Hepatocyte (in vitro differentiated cells): Measurements from ENCODE around the gene ZNF267. TPM values are rescaled to one million over a fixed set of nuclear protein-coding genes. Genes with fewer than 3 reads are reported as not detected.
A peak's percentile ranks its signal among the peaks of the same experiment; 100 is the strongest.
"Not testable (repeated sequence)": the region's sequence is repeated elsewhere in the genome, so short reads cannot be mapped to it uniquely, and the experiment has no call there.

ENCODE experiments used
- DNase-seq: peaks from one replicate; pipeline ENCODE4 v3.0.0-alpha.2; 2016; ENCODE audit warnings: low spot score
- H2AFZ ChIP-seq: fragments of 200-600 bp; sonication (generic); 2 replicates; pipeline ENCODE4 v1.6.0; 2016; ENCODE audit warnings: antibody characterized with exemption, mild to moderate bottlenecking
- H3K27ac ChIP-seq: fragments of 200-600 bp; sonication (generic); 2 replicates; pipeline ENCODE4 v1.5.1; 2016; ENCODE audit warnings: mild to moderate bottlenecking
- H3K27me3 ChIP-seq: fragments of 200-600 bp; sonication (generic); 2 replicates; pipeline ENCODE4 v1.6.1; 2016
- H3K36me3 ChIP-seq: fragments of 200-600 bp; sonication (generic); replicated peaks from 2 replicates; pipeline ENCODE4 v1.5.1; 2016; ENCODE audit warnings: low read depth; ENCODE audit not compliant: insufficient read depth
- H3K4me1 ChIP-seq: fragments of 200-600 bp; sonication (generic); 2 replicates; pipeline ENCODE4 v1.5.1; 2016; ENCODE audit warnings: mild to moderate bottlenecking, moderate library complexity; ENCODE audit not compliant: insufficient read depth
- H3K4me2 ChIP-seq: fragments of 200-600 bp; sonication (generic); 2 replicates; pipeline ENCODE4 v1.6.0; 2016
- H3K4me3 ChIP-seq: fragments of 200-600 bp; sonication (generic); 2 replicates; pipeline ENCODE4 v1.5.1; 2016; ENCODE audit warnings: mild to moderate bottlenecking
- H3K79me2 ChIP-seq: fragments of 200-600 bp; sonication (generic); 2 replicates; pipeline ENCODE4 v1.6.0; 2017; ENCODE audit warnings: mild to moderate bottlenecking
- H3K9me2 ChIP-seq: fragments of 200-600 bp; sonication (generic); replicated peaks from 2 replicates; pipeline ENCODE4 v1.6.0; 2017; ENCODE audit warnings: mild to moderate bottlenecking; ENCODE audit not compliant: insufficient read depth
- H3K9me3 ChIP-seq: fragments of 200-600 bp; sonication (generic); 2 replicates; pipeline ENCODE4 v1.5.1; 2016; ENCODE audit warnings: low read depth, mild to moderate bottlenecking
- H4K20me1 ChIP-seq: fragments of 200-600 bp; sonication (generic); 2 replicates; pipeline ENCODE4 v1.6.0; 2016; ENCODE audit warnings: mild to moderate bottlenecking; ENCODE audit not compliant: insufficient read depth, poor library complexity, severe bottlenecking
- CTCF ChIP-seq: fragments of 200-600 bp; sonication (generic); IDR thresholded peaks from 2 replicates; pipeline ENCODE4 v1.5.1; 2016; ENCODE audit warnings: antibody characterized with exemption, mild to moderate bottlenecking; ENCODE audit not compliant: poor library complexity
- EZH2 ChIP-seq: fragments of 200-600 bp; sonication (generic); IDR thresholded peaks from 2 replicates; pipeline ENCODE4 v1.6.1; 2016; ENCODE audit warnings: antibody characterized with exemption, mild to moderate bottlenecking, borderline replicate concordance
- EZH2phosphoT487 ChIP-seq: fragments of 200-600 bp; sonication (generic); IDR thresholded peaks from one replicate; pipeline ENCODE4 v1.6.1; 2018; ENCODE audit warnings: antibody characterized with exemption, mild to moderate bottlenecking, low read depth, moderate library complexity; ENCODE audit not compliant: unreplicated experiment, severe bottlenecking
- WGBS: methylation state at CpG from one replicate; pipeline ENCODE4 v1.1.6; 2016; ENCODE audit warnings: low lambda C conversion rate; ENCODE audit errors: missing lambda C conversion rate; 5-methylcytosine and 5-hydroxymethylcytosine counted together
- polyA plus RNA-seq: library from polyadenylated mRNA; unstranded; fragments of >200 nt; fragmentation: Nextera tagmentation; extraction: Ambion mirVana; gene quantifications from 2 replicates; pipeline ENCODE4 v1.2.1, GENCODE V29; 2016
- total RNA-seq: library from RNA; depleted of rRNA; stranded (reverse); fragments of >200 nt; gene quantifications from 2 replicates; pipeline ENCODE4 v1.2.3, GENCODE V29; 2014

The ZNF267 gene
- total and polyA plus RNA-seq, 2 experiments from 2014 or later, result 6.4 to 18.2 TPM

DNA sequence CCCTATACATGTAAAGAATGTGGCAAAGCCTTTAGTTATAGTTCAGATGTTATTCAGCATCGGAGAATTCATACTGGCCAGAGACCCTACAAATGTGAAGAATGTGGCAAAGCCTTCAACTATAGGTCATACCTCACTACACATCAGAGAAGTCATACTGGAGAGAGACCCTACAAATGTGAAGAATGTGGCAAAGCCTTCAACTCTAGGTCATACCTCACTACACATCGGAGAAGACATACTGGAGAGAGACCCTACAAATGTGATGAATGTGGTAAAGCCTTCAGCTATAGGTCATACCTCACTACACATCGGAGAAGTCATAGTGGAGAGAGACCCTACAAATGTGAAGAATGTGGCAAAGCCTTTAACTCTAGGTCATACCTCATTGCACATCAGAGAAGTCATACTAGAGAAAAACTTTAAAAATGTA, 42.5 kb downstream of the ZNF267 start:
- WGBS, result 100% methylated on average over 3 of the region's 3 CpGs
- TF ChIP-seq EZH2phosphoT487 (no peak), EZH2 (no peak), CTCF (no peak)
- H3K9me3 ChIP-seq, result peaks cover 91% of the 10 kb centered on the region
- H4K20me1 ChIP-seq, result no peaks in the 10 kb centered on the region
- H3K27me3 ChIP-seq, result no peaks in the 10 kb centered on the region
- H3K4me3 ChIP-seq, result peak overlapping the region; percentile 12
- no peak overlapping the region for H3K4me2 ChIP-seq
- H3K79me2 ChIP-seq, result peaks cover 29% of the 10 kb centered on the region
- H3K9me2 ChIP-seq, result no peaks in the 10 kb centered on the region
- H3K36me3 ChIP-seq, result peaks cover 43% of the 10 kb centered on the region
- no peaks in the 10 kb centered on the region for H3K4me1 ChIP-seq
- H2AFZ ChIP-seq, result no peak overlapping the region
- no peak for DNase-seq
- no peak overlapping the region for H3K27ac ChIP-seq

- no peaks in the 10 kb centered on the region for H3K4me1 ChIP-seq
- WGBS, result 98% methylated on average over 2 of the region's 2 CpGs
- no peak overlapping the region for H3K4me2 ChIP-seq
- H3K27me3 ChIP-seq, result no peaks in the 10 kb centered on the region
- H3K79me2 ChIP-seq, result no peaks in the 10 kb centered on the region
- TF ChIP-seq CTCF, result no peak
- no peak for TF ChIP-seq EZH2phosphoT487
- no peak for TF ChIP-seq EZH2
- no peak for DNase-seq
- no peaks in the 10 kb centered on the region for H4K20me1 ChIP-seq
- peaks cover 53% of the 10 kb centered on the region for H3K9me3 ChIP-seq
- H3K9me2 ChIP-seq, result no peaks in the 10 kb centered on the region
- H3K36me3 ChIP-seq, result peaks cover 25% of the 10 kb centered on the region
- H2AFZ ChIP-seq, result no peak overlapping the region
- H3K4me3 ChIP-seq, result no peak overlapping the region
- H3K27ac ChIP-seq, result no peak overlapping the region
These were observed 46.8 kb downstream of the ZNF267 start for GRCh38 chr16:31920373-31920772.

DNA sequence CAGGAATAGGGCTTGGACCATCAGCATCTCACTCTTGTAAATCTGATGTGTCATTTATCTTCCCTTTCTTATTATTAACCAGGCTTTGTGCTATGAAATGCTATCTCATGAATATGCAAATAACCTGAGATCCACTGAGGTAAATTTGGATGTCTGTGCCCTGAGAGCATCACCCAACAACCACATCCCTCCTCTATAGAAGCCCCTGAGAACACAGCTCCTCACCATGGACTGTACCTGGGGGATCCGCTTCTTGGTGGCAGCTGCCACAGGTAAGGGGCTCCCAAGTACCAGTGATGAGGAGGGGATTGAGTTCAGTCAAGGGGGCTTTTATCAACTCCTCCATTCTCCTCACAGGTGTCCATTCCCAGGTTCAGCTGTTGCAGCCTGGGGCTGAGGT, 78.2 kb downstream of the ZNF267 start:
- H3K36me3 ChIP-seq, H3K9me2 ChIP-seq, H3K27ac ChIP-seq, H2AFZ ChIP-seq, H3K27me3 ChIP-seq, H3K9me3 ChIP-seq, H3K4me2 ChIP-seq, H3K79me2 ChIP-seq, H3K4me3 ChIP-seq, H3K4me1 ChIP-seq, H4K20me1 ChIP-seq, DNase-seq: not testable (repeated sequence)
- 100% methylated on average over 1 of the region's 1 CpG for WGBS

DNA sequence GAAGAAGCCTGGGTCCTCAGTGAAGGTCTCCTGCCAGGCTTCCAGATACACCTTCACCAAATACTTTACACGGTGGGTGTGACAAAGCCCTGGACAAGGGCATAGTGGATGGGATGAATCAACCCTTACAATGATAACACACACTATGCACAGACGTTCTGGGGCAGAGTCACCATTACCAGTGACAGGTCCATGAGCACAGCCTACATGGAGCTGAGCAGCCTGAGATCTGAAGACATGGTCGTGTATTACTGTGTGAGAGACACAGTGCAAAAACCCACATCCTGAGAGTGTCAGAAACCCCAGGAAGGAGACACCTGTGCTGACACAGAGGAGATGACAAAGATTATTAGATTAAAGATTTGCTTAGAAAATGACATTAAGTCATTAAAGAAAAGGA, 78.6 kb downstream of the ZNF267 start:
- WGBS, result 13% methylated on average over 1 of the region's 3 CpGs

DNA sequence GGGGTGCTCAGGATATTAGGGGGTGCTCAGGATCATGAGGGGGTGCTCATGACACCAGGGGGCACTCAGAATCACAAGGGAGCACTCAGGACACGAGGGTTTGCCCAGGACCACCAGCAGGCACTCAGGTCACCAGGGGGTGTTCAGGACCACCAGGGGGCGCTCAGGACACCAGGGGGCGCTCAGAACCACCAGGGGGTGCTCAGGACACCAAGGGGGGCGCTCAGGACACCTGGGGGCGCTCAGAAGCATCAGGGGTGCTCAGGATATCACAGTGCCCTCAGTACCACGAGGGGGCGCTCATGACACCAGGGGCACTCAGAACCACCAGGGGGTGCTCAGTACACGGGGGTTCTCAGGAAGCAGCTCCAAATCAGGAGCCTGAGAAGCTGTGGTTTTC, 82.6 kb downstream of the ZNF267 start:
- not testable (repeated sequence) for H3K36me3 ChIP-seq, DNase-seq, H2AFZ ChIP-seq, H3K4me3 ChIP-seq, H3K9me3 ChIP-seq, H3K27ac ChIP-seq, H3K79me2 ChIP-seq, H4K20me1 ChIP-seq, H3K4me1 ChIP-seq, H3K9me2 ChIP-seq, H3K27me3 ChIP-seq, H3K4me2 ChIP-seq
- 10% methylated on average over 2 of the region's 8 CpGs for WGBS

More for the DNA sequence above, 78.6 kb downstream of the ZNF267 start:
- DNase-seq, H3K79me2 ChIP-seq, H2AFZ ChIP-seq, H3K27me3 ChIP-seq, H3K9me2 ChIP-seq, H3K27ac ChIP-seq, H3K4me3 ChIP-seq, H3K4me2 ChIP-seq, H3K9me3 ChIP-seq, H3K36me3 ChIP-seq, H3K4me1 ChIP-seq, H4K20me1 ChIP-seq: not testable (repeated sequence)

DNA sequence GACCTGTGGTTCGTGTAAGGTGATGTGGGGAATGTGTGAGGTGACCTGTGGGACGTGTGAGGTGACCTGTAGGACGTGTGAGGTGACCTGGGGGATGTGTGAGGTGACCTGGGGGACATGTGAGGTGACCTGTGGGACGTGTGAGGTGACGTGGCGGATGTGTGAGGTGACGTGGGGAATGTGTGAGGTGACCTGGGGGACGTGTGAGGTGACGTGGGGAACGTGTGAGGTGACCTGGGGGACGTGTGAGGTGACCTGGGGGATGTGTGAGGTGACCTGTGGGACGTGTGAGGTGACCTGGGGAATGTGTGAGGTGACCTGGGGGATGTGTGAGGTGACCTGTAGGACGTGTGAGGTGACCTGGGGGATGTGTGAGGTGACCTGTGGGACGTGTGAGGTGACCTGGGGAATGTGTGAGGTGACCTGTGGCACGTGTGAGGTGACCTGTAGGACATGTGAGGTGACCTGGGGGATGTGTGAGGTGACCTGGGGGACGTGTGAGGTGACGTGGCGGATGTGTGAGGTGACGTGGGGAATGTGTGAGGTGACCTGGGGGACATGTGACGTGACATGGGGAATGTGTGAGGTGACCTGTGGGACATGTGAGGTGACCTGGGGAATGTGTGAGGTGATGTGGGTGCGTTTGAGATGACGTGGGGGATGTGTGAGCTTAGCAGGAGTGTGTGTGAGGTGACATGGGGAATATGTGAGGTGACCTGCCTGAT, 86.7 kb downstream of the ZNF267 start:
- H3K9me2 ChIP-seq, H4K20me1 ChIP-seq, H3K4me2 ChIP-seq, H3K27me3 ChIP-seq, DNase-seq, H3K79me2 ChIP-seq, H3K9me3 ChIP-seq, H3K4me3 ChIP-seq, H2AFZ ChIP-seq, H3K27ac ChIP-seq, H3K4me1 ChIP-seq, H3K36me3 ChIP-seq: not testable (repeated sequence)
- WGBS, result 62% methylated on average over 12 of the region's 22 CpGs
